ENCODE data around the gene TP53. TPM values are rescaled to one million over a fixed set of nuclear protein-coding genes. Genes with fewer than 3 reads are reported as not detected.

The TP53 gene
- polyA plus RNA-seq, 1 of the 3 experiments (the other 2 are of a cell fraction): 62.6 TPM

DNA sequence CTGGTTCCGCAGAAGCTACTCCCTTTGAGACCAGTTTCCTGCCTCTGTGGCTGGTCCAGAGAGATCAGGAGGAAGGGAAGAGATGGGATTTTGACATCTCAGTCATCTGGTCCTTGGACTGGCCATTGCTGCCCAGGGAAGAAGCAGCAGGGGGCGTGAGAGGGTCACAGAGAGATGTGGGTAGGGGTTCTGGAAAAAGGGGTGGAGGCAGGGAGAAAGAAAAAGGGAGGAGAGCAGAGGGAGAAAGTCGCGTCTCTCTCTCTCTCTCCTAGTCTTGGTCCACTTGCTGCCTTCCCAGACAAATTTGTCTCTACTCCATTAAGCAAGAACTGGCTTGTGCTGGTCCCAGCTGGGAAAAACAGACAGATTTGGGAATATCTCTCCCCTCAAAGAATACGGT lies 52.9 kb downstream of the TP53 start:
- Histone ChIP-seq H3F3A (replicated peaks; ENCODE audit: insufficient read depth) (no peaks in the 10 kb centered on the region), H4K20me1 (ENCODE audit: insufficient read depth) (no peaks in the 10 kb centered on the region), H3K9me2 (no peaks in the 10 kb centered on the region), H3K4me1 (ENCODE audit: control insufficient read depth in 1 of 2, insufficient read depth in 2 of 2, low read depth in 1 of 2, low read length in 1 of 2) (peaks cover 0 to 10% of the 10 kb centered on the region in 2 experiments; a peak in 1 of 4 replicates), H3K79me2 (ENCODE audit: insufficient read depth) (no peaks in the 10 kb centered on the region), H3K9ac (no peak overlapping the region), H3K9me3 (no peaks in the 10 kb centered on the region), H3K4me2 (no peak overlapping the region), H3K27ac (ENCODE audit: low read depth in 2 of 2, low read length in 1 of 2) (no peak overlapping the region), H2AFZ (ENCODE audit: low read depth) (no peak overlapping the region), H3K4me3 (ENCODE audit: low read depth in 2 of 2, low read length in 1 of 2) (no peak overlapping the region), H3K27me3 (ENCODE audit: insufficient read depth) (no peaks in the 10 kb centered on the region), H3K36me3 (replicated peaks in 1 of 2; ENCODE audit: control insufficient read depth in 1 of 2, insufficient read depth in 2 of 2, low read length in 1 of 2) (no peaks in the 10 kb centered on the region)
- POLR2A ChIA-PET: interaction anchor here (0.6 to 2.1 kb wide), 3 partner anchors 53 to 298 kb away, joined by 3 to 17 read pairs (median 3); partner anchors contain the start of genes TP53 and WRAP53
- DNase-seq: peak; percentile 89
- WGBS (ENCODE audit: low lambda C conversion rate): 22% methylated on average over 5 of the region's 5 CpGs
- CTCF ChIA-PET: interaction anchor here (0.6 to 11.8 kb wide), 14 partner anchors 8 to 90 kb away, joined by 3 to 166 read pairs (median 6); partner anchors contain the start of genes ATP1B2, EFNB3, TP53 and WRAP53
- TF ChIP-seq, protein P1, sequence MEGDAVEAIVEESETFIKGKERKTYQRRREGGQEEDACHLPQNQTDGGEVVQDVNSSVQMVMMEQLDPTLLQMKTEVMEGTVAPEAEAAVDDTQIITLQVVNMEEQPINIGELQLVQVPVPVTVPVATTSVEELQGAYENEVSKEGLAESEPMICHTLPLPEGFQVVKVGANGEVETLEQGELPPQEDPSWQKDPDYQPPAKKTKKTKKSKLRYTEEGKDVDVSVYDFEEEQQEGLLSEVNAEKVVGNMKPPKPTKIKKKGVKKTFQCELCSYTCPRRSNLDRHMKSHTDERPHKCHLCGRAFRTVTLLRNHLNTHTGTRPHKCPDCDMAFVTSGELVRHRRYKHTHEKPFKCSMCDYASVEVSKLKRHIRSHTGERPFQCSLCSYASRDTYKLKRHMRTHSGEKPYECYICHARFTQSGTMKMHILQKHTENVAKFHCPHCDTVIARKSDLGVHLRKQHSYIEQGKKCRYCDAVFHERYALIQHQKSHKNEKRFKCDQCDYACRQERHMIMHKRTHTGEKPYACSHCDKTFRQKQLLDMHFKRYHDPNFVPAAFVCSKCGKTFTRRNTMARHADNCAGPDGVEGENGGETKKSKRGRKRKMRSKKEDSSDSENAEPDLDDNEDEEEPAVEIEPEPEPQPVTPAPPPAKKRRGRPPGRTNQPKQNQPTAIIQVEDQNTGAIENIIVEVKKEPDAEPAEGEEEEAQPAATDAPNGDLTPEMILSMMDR (IDR thresholded peaks at IDR 0.05): peak; percentile 67
- peak; percentile 80 for TF ChIP-seq SMC3 (IDR thresholded peaks at IDR 0.05; ENCODE audit: low read depth, low read length)
- no peak for TF ChIP-seq ELF1 (IDR thresholded peaks at IDR 0.05)
- 0 out of 2 replicates have a peak, but pooled peaks have one; percentile 34 for TF ChIP-seq MXI1 (IDR thresholded peaks at IDR 0.05; ENCODE audit: low read depth, low read length)
- no peak for TF ChIP-seq NFIC (IDR thresholded peaks at IDR 0.05; ENCODE audit: borderline replicate concordance)
- no peak for TF ChIP-seq JUND (IDR thresholded peaks at IDR 0.05)
- TF ChIP-seq RAD21 (IDR thresholded peaks at IDR 0.05; ENCODE audit: low read length): peak; percentile 87
- TF ChIP-seq MEF2A (IDR thresholded peaks at IDR 0.05; ENCODE audit: borderline replicate concordance, low read depth): no peak
- TF ChIP-seq EP300 (IDR thresholded peaks at IDR 0.05; ENCODE audit: borderline replicate concordance in 1 of 2, low read depth in 1 of 2, low read length in 1 of 2): 0 out of 4 replicates have a peak, but pooled peaks of 1 of the 2 experiments have one; percentile 22

DNA sequence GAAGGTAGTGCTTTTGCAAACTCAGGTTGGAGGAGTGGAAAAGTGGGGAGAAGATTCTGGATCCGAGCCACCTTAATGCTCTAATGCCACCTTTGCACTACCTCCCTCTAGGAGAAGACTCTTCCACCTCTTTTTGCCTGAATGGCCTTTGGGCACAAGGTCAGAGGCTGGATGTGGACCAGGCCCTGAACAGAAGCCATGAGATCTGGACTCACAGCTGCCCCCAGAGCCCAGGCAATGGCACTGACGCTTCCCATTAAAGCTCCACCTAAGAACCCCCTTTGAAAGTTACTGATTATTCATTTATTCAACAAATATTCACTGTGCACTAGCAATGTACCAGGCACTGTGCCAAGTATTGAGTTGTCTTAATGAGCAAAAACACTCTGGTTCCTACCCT lies 54.2 kb downstream of the TP53 start:
- TF ChIP-seq, protein P2, sequence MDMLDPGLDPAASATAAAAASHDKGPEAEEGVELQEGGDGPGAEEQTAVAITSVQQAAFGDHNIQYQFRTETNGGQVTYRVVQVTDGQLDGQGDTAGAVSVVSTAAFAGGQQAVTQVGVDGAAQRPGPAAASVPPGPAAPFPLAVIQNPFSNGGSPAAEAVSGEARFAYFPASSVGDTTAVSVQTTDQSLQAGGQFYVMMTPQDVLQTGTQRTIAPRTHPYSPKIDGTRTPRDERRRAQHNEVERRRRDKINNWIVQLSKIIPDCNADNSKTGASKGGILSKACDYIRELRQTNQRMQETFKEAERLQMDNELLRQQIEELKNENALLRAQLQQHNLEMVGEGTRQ (IDR thresholded peaks at IDR 0.05; ENCODE audit: borderline replicate concordance, low read depth, low read length): no peak
- TF ChIP-seq, protein P1 (IDR thresholded peaks at IDR 0.05): no peak
- TF ChIP-seq RCOR1 (IDR thresholded peaks at IDR 0.05; ENCODE audit: low read length): no peak

More for the DNA sequence above, 54.2 kb downstream of the TP53 start:
- 78% methylated on average over 2 of the region's 2 CpGs for WGBS (ENCODE audit: low lambda C conversion rate)
- Histone ChIP-seq H3K27me3 (ENCODE audit: insufficient read depth) (no peaks in the 10 kb centered on the region), H3K36me3 (replicated peaks in 1 of 2; ENCODE audit: control insufficient read depth in 1 of 2, insufficient read depth in 2 of 2, low read length in 1 of 2) (no peaks in the 10 kb centered on the region), H3K9me3 (no peaks in the 10 kb centered on the region), H2AFZ (ENCODE audit: low read depth) (no peak overlapping the region), H3K27ac (ENCODE audit: low read depth in 2 of 2, low read length in 1 of 2) (no peak overlapping the region), H3K4me1 (ENCODE audit: control insufficient read depth in 1 of 2, insufficient read depth in 2 of 2, low read depth in 1 of 2, low read length in 1 of 2) (peaks cover 0 to 10% of the 10 kb centered on the region in 2 experiments; a peak in 1 of 4 replicates), H3K9me2 (no peaks in the 10 kb centered on the region), H3F3A (replicated peaks; ENCODE audit: insufficient read depth) (no peaks in the 10 kb centered on the region), H3K79me2 (ENCODE audit: insufficient read depth) (no peaks in the 10 kb centered on the region), H3K4me2 (no peak overlapping the region), H3K4me3 (ENCODE audit: low read depth in 2 of 2, low read length in 1 of 2) (no peak overlapping the region), H3K9ac (no peak overlapping the region), H4K20me1 (ENCODE audit: insufficient read depth) (no peaks in the 10 kb centered on the region)
- POLR2A ChIA-PET: interaction anchor here (0.8 to 4.6 kb wide), 2 partner anchors 54 to 59 kb away, joined by 7 to 31 read pairs; partner anchors contain the start of genes TP53 and WRAP53
- CTCF ChIA-PET: interaction anchor here (0.6 to 11.8 kb wide), 13 partner anchors 10 to 293 kb away, joined by 3 to 166 read pairs (median 3); partner anchors contain the start of genes ATP1B2, DNAH2, EFNB3 and TP53
- DNase-seq: no peak

Measured in SK-N-SH (cell line).